ENCODE measurements around the gene HSFX4. TPM values are rescaled to one million over a fixed set of nuclear protein-coding genes. Genes with fewer than 3 reads are reported as not detected.

The HSFX4 gene
- total and polyA plus RNA-seq, 10 donors: not detected

Other genes with a start within 250 kb of the HSFX4 start
- gene MAGEA11, start 217.5 kb upstream of the HSFX4 start, total RNA-seq: not detected
- gene MAGEA11, start 217.5 kb upstream of the HSFX4 start, polyA plus RNA-seq: under 1 TPM; 0.03 to 0.07 (median 0.03) TPM
- 1 to 10 TPM; 2.4 to 6.5 (median 3.7) TPM for gene HSFX1, start 155.5 kb upstream of the HSFX4 start, total RNA-seq
- 1 to 10 TPM in 1 of 3 donors, under 1 TPM in 2; 0.21 to 1.2 (median 0.24) TPM for gene HSFX1, start 155.5 kb upstream of the HSFX4 start, polyA plus RNA-seq
- gene MAGEA9, start 147.6 kb upstream of the HSFX4 start, total RNA-seq: not detected
- not detected for gene MAGEA9, start 147.6 kb upstream of the HSFX4 start, polyA plus RNA-seq
- not detected for gene MAGEA8, start 48.4 kb upstream of the HSFX4 start, total RNA-seq
- not detected for gene MAGEA8, start 48.4 kb upstream of the HSFX4 start, polyA plus RNA-seq
- 10 to 100 TPM; 14.9 to 44.8 (median 32.9) TPM for gene EOLA2, start 8.9 kb downstream of the HSFX4 start, total RNA-seq
- 10 to 100 TPM; 23.8 to 55.3 (median 39.4) TPM for gene EOLA2, start 8.9 kb downstream of the HSFX4 start, polyA plus RNA-seq

Data from spleen (tissue), 10 donors.